Keratinocyte (primary cell): ENCODE measurements around the gene ZPR1. TPM values are rescaled to one million over a fixed set of nuclear protein-coding genes. Genes with fewer than 3 reads are reported as not detected.

Source experiments
- DNase-seq: peaks from one replicate; pipeline ENCODE4 v3.0.0-alpha.2; 2011; ENCODE audit warnings: low read depth, missing footprints, low spot score
- FAIRE-seq: peaks from 2 replicates; lab custom pipeline; 2011; peaks lifted over from hg19 to GRCh38; lab: Jason Lieb, UNC
- H2AFZ ChIP-seq: 2 replicates; pipeline ENCODE4 v1.6.0; 2012; ENCODE audit warnings: low read length, control low read depth, inconsistent platforms; ENCODE audit not compliant: control insufficient read depth
- H3K27ac ChIP-seq: 2 replicates; pipeline ENCODE4 v1.5.1; 2011; ENCODE audit warnings: low read length; ENCODE audit not compliant: control insufficient read depth, insufficient read depth
- H3K27me3 ChIP-seq: 3 replicates; pipeline ENCODE4 v1.6.0; 2011; ENCODE audit warnings: low read length; ENCODE audit not compliant: control insufficient read depth, insufficient read depth; ENCODE audit errors: extremely low read depth
- H3K36me3 ChIP-seq, 2 experiments: 2 replicates in 1 of 2; 3 replicates in 1 of 2; pipeline ENCODE4 v1.5.1; 2011; ENCODE audit warnings: low read length in 2 of 2, mild to moderate bottlenecking in 1 of 2; ENCODE audit not compliant: control insufficient read depth in 2 of 2, insufficient read depth in 2 of 2; ENCODE audit errors: extremely low read depth in 1 of 2
- H3K4me1 ChIP-seq: 3 replicates; pipeline ENCODE4 v1.5.1; 2011; ENCODE audit warnings: low read length; ENCODE audit not compliant: control insufficient read depth, insufficient read depth; ENCODE audit errors: extremely low read depth
- H3K4me2 ChIP-seq: 3 replicates; pipeline ENCODE4 v1.6.0; 2011; ENCODE audit warnings: low read depth, low read length; ENCODE audit not compliant: control insufficient read depth, insufficient read depth; ENCODE audit errors: extremely low read depth
- H3K4me3 ChIP-seq, 3 experiments: fragments of 200-600 bp in 1 of 3; sonication (generic) in 1 of 3; 2 replicates in 2 of 3; 3 replicates in 1 of 3; pipeline ENCODE4 v1.5.1; 2011 to 2016; ENCODE audit warnings: low read length in 3 of 3, mild to moderate bottlenecking in 3 of 3, control low read depth in 2 of 3, inconsistent platforms in 1 of 3, low read depth in 1 of 3, mixed read lengths in 1 of 3, mixed run types in 1 of 3, moderate library complexity in 1 of 3; ENCODE audit not compliant: control insufficient read depth in 2 of 3, insufficient read depth in 2 of 3; ENCODE audit errors: extremely low read depth in 1 of 3
- H3K79me2 ChIP-seq: 2 replicates; pipeline ENCODE4 v1.6.0; 2012; ENCODE audit warnings: low read length; ENCODE audit not compliant: control insufficient read depth, insufficient read depth
- H3K9ac ChIP-seq: 3 replicates; pipeline ENCODE4 v1.6.0; 2011; ENCODE audit warnings: low read length; ENCODE audit not compliant: control insufficient read depth, insufficient read depth; ENCODE audit errors: extremely low read depth
- H3K9me1 ChIP-seq: 3 replicates; pipeline ENCODE4 v1.6.0; 2011; ENCODE audit warnings: low read length; ENCODE audit not compliant: control insufficient read depth, insufficient read depth; ENCODE audit errors: extremely low read depth
- H3K9me3 ChIP-seq: 2 replicates; pipeline ENCODE4 v1.5.1; 2012; ENCODE audit warnings: low read depth, low read length; ENCODE audit not compliant: control insufficient read depth
- H4K20me1 ChIP-seq: 3 replicates; pipeline ENCODE4 v1.6.0; 2011; ENCODE audit warnings: low read length; ENCODE audit not compliant: control insufficient read depth, insufficient read depth; ENCODE audit errors: extremely low read depth
- CTCF ChIP-seq, 3 experiments: IDR thresholded peaks in 1 of 3; conservative IDR thresholded peaks in 1 of 3; optimal IDR thresholded peaks in 1 of 3; 2 replicates in 2 of 3; 3 replicates in 1 of 3; pipeline versions ENCODE3 to v1.5.1; 2011; ENCODE audit warnings: low read length in 3 of 3, mild to moderate bottlenecking in 3 of 3, moderate library complexity in 2 of 3, control low read depth in 1 of 3, inconsistent platforms in 1 of 3; ENCODE audit not compliant: insufficient read depth in 2 of 3; ENCODE audit errors: extremely low read depth in 1 of 3
- EZH2 ChIP-seq: IDR thresholded peaks from one replicate; pipeline ENCODE4 v1.6.1; 2012; ENCODE audit warnings: inconsistent platforms, mild to moderate bottlenecking, low read length, moderate library complexity
- dilution Hi-C: fragments of 300-500 bp; cut with MboI; formaldehyde crosslinking; loops from one replicate; pipeline ENCODE4 v1.7.0; 2020; ENCODE audit warnings: low sequenced_read_pairs; ENCODE audit not compliant: extremely low pct_ligation_motif_present
- polyA plus RNA-seq, 5 experiments: library from polyadenylated mRNA; depleted of rRNA in 3 of 5; stranded (reverse) in 3 of 5; stranded (forward) in 1 of 5; unstranded in 1 of 5; fragments of >200 nt; gene quantifications; 1 replicate in 1 of 5; 2 replicates in 3 of 5; 3 replicates in 1 of 5; pipeline versions ENCODE4 v1.2.1 to v1.2.3, GENCODE V29; 2011 to 2012; ENCODE audit warnings: missing spikeins in 2 of 5, low read depth in 1 of 5, low replicate concordance in 1 of 5

The ZPR1 gene
- polyA plus RNA-seq, 1 donor (not counting 4 experiments of a cell fraction or from before 2014, with no cell fraction given) = 71.1 TPM

- Histone ChIP-seq H3K27ac (no peak overlapping the region), H3K27me3 (no peaks in the 10 kb centered on the region), H4K20me1 (no peaks in the 10 kb centered on the region), H2AFZ (no peak overlapping the region), H3K9me3 (no peaks in the 10 kb centered on the region), H3K4me1 (peaks cover 12% of the 10 kb centered on the region), H3K9me1 (no peaks in the 10 kb centered on the region), H3K9ac (no peak overlapping the region), H3K36me3 (peaks cover 23 to 36% of the 10 kb centered on the region in 2 experiments), H3K4me2 (no peak overlapping the region), H3K4me3 (no peak overlapping the region), H3K79me2 (peaks cover 9% of the 10 kb centered on the region)
- TF ChIP-seq CTCF (optimal IDR thresholded peaks at IDR 0.05 in 1 of 3, IDR thresholded peaks at IDR 0.05 in 1 of 3, conservative IDR thresholded peaks at IDR 0.05 in 1 of 3; ENCODE audit: extremely low read depth in 1 of 3, insufficient read depth in 2 of 3, low read length in 3 of 3) (no peak), EZH2 (no peak)
- DNase-seq (no peak), FAIRE-seq (no peak)
- dilution Hi-C loops = no loop called here
Observed at GRCh38 chr11:116776522-116776984, 11.3 kb downstream of the ZPR1 start.

GRCh38 chr11:116775975-116776374 lies 11.8 kb downstream of the ZPR1 start:
- peaks cover 17% of the 10 kb centered on the region for H3K4me1 ChIP-seq
- peaks cover 23 to 30% of the 10 kb centered on the region in 2 experiments for H3K36me3 ChIP-seq
- TF ChIP-seq CTCF (optimal IDR thresholded peaks at IDR 0.05 in 1 of 3, IDR thresholded peaks at IDR 0.05 in 1 of 3, conservative IDR thresholded peaks at IDR 0.05 in 1 of 3; ENCODE audit: extremely low read depth in 1 of 3, insufficient read depth in 2 of 3, low read length in 3 of 3) (no peak), EZH2 (no peak)
- H3K9me3 ChIP-seq = no peaks in the 10 kb centered on the region
- no peaks in the 10 kb centered on the region for H4K20me1 ChIP-seq
- no peaks in the 10 kb centered on the region for H3K27me3 ChIP-seq
- no peak overlapping the region for H3K27ac ChIP-seq
- peaks cover 15% of the 10 kb centered on the region for H3K79me2 ChIP-seq
- no peak overlapping the region for H2AFZ ChIP-seq
- no peak overlapping the region for H3K9ac ChIP-seq
- dilution Hi-C loops = no loop called here
- H3K4me2 ChIP-seq = no peak overlapping the region
- H3K9me1 ChIP-seq = no peaks in the 10 kb centered on the region
- H3K4me3 ChIP-seq = no peak overlapping the region
- FAIRE-seq (no peak), DNase-seq (no peak)
